ENCODE data around the gene CCR8.

DNA sequence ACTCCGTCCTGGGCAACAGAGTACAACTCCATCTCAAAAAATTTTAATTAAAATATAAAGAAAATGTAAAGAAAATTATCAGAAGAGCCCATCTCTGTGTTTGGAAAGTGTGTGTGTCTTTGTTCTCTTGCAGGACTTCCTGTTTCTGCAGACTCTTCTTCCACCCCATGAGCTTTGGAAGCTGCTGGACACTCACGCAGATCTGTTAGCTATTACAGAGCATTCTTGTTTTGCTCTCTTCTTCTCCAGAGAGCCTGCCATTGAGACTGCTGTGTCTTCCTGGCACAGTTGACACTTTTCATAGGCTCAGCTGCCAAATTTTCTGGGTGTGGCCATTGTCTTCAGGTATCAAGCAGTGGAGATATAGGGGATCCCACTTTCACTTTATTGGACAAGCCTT, 6.0 kb upstream of the CCR8 start:
- no peak for TF ChIP-seq CTCF (IDR thresholded peaks at IDR 0.05)
- TF ChIP-seq EZH2phosphoT487 (IDR thresholded peaks at IDR 0.05), result no peak
